Stimulated activated CD8-positive, alpha-beta memory T cell treated with anti-CD3 and anti-CD28 coated beads, Interleukin-7, amount 100 ng/mL, for 1 hour (primary cell): ENCODE results near the gene SCEL.
"Not testable (repeated sequence)": the region's sequence is repeated elsewhere in the genome, so short reads cannot be mapped to it uniquely, and the experiment has no call there.

Source experiments
- DNase-seq, 2 donors: peaks; one replicate each; pipeline ENCODE4 v3.0.0-alpha.2; 2020; ENCODE audit warnings: low read depth in 2 of 2

The SCEL gene

DNA sequence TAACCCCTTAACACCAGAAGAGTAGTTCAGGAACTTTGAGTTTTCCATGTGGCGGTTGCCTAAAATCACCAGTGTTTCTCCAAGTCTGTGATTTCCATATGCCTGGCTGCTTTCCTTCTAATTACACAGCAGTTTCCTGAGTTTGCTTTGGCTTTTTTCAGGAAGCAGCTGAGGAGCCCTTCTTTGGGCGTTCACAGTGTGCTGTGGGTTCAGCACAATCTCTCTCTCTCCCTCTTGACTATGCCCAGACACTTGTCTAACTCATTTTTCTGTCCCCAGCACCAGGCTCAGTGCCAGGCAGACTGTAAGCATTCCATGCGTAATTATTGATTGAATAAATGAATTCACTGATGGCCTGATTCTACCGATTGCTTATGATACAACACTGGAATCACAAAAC, 19.7 kb downstream of the SCEL start:
- no peak for DNase-seq

DNA sequence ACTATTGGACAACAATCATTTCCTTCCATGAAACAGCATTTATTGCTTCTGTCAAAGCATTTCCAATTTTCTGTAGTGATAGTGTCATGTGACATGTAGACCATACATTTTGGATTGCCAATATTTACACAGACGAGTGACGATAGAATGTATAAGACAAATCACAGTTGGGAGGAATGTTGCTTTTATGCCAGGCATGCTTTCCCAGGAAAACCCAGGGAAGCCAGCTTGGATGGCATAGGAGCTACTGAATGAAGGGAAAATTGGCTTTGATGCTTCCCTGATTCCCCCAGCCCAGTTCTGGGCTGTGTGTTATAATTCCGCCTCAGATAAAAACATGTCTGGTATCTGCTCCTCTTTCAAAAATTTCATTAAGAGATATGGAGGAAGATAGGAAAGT, 22.5 kb downstream of the SCEL start:
- no peak for DNase-seq

- no peak for DNase-seq
These were observed 27.6 kb downstream of the SCEL start for GRCh38 chr13:77563111-77563510.

GRCh38 chr13:77565635-77566034, 30.1 kb downstream of the SCEL start:
- no peak for DNase-seq

- no peak for DNase-seq
These were observed 36.5 kb downstream of the SCEL start for GRCh38 chr13:77571956-77572355.

- DNase-seq: no peak
These were observed 38.6 kb downstream of the SCEL start for GRCh38 chr13:77574096-77574495.

DNA sequence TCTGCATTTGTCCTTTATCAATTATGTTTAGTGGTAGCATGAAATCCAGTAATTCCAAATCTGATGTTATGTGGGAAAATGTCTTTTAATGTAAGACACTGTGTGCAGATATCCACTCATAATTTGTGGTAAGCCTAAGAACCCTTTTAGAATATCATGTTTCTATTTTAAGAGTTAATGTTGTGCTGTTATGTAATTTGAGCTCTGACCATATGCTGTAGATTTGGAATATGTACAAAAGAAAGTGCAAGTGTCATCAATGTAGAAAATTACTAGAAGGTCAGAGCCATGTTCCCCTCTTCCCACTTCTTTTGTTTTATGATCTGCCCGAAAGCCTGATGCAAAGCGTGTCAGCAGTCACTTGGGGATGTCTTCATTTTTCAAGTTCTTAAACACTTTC, 44.5 kb downstream of the SCEL start:
- no peak for DNase-seq

GRCh38 chr13:77580748-77581147, 45.2 kb downstream of the SCEL start:
- DNase-seq: no peak

- no peak for DNase-seq
These were observed 48.1 kb downstream of the SCEL start for GRCh38 chr13:77583581-77583980.

GRCh38 chr13:77584106-77584505, 48.6 kb downstream of the SCEL start:
- DNase-seq: no peak

DNA sequence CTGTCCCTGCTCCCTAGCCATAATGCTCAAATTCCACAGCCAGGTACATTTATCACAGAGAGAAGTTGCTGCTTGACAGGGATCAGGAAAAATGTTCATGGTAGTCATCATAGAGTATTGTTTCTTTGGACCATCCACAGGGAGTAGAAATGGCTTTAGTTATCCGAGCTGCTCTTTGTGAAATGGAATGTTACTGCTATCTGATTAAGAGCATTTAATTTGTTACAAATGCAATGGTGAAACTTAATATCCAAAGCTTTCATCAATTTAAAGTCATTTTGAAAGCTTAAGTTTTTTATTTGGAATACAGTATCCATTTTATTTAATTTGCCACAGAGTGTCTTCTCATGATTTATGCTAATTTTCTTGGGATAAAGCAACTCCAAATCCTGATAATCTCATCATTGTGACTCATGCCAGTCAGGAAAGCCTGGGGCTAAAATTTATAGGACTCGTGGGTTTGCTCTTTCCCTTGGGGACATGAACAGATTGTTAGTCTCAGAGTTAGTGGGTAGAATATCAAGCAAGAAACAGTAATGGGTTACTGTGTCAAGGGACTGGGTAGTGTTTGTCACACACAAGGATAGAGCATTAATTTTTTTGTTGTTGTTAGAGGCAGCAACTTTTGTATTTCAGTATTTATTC, 59.8 kb downstream of the SCEL start:
- no peak for DNase-seq

GRCh38 chr13:77596777-77597176, 61.3 kb downstream of the SCEL start:
- DNase-seq: no peak

- no peak for DNase-seq
These were observed 63.8 kb downstream of the SCEL start for GRCh38 chr13:77599351-77599750.

DNA sequence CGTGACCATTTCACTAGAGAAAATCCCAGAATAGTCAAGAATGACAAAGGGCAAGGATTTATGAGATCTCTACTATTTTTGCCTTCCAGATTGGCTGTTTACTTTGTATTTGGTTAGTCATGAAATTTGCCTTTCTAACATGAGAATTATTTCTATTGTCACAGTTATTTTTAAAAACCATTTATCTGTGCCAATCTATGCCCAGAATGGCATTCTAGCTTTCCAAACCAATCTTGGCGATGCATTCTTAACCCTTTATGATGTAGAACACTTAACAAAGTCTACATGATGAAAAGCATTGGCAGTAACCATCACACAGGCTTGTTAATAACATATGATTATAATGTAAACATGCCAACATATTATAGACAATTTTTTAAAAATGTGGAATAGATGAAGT, 65.2 kb downstream of the SCEL start:
- DNase-seq: no peak

DNA sequence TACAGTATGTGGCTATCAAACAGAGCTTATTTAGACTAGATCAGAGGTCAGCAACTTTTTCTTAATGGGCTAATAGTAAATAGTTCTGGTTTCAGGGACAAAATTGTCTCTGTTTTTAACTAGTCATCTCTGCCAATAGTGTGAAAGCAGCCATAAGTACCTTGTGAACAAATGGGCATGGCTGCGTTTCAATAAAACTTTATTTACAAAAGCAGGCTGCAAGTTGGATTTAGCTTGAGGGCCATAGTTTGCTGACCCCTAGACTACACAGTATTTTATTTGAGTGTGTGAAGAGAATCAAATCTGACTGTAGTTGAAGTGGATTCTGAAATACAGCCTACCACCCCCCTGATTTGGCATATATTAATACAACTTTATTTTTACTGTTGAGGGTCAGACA, 75.6 kb downstream of the SCEL start:
- no peak for DNase-seq

GRCh38 chr13:77616027-77616426, 80.5 kb downstream of the SCEL start:
- DNase-seq: no peak

GRCh38 chr13:77619655-77620054, 84.1 kb downstream of the SCEL start:
- DNase-seq: no peak

DNA sequence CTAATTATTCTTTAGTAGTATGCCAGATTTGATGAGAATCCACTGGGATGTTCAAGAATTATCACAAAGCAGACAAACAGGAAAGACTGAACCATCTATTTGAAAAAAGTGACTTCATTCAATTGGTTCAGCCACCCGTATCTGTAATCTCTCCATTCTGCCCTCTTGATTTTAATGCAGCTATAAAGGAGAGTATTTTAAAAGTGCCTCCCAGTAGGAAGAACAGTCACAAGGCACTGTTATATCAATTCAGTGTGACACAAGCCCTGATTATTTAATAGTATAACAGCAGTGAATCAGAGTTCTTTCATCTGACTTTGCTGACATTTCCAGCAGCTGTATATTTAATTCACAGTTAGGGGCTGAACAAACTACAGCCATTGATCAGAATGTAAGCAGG, 84.6 kb downstream of the SCEL start:
- DNase-seq: no peak

DNA sequence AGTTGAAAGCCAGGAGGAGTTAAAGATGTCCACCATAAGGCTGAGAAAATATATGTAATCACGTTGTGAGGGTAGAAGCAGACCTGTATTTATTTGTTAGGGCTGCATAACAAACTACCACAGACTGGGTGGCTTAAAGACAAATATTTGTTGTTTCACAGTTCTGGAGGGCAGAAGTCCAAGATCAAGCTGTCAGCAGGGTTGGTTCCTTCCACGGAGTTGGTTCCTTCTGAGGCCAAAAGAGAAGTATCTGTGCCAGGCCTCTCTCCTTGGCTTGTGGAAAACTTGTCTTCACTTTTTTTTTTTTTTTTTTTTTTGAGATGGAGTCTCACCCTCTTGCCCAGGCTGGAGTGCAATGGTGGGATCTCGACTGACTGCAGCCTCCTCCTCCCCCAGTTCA, 88.3 kb downstream of the SCEL start:
- DNase-seq: no peak

GRCh38 chr13:77628170-77628569, 92.7 kb downstream of the SCEL start:
- no peak for DNase-seq

DNA sequence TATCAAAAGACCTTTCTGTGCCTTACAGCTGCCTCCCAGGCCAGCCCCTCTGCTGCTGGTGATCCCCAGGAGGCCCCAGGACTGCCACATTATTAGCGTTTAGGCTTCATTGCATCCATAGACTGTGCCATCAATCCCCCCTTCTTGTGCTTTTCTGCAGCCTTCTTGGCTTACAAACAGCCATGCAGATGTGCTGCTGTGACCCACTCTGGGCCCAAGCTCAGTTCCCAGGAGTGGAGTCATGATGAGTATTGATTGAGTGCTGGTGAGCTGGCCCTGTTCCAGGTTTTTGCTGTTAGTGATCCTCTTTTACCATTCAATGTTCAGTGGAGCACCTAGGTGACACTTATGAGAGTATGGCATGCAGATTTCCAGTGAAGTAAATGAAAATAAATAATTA, 102.1 kb downstream of the SCEL start:
- DNase-seq: no peak

GRCh38 chr13:77650409-77650808, 114.9 kb downstream of the SCEL start:
- no peak for DNase-seq

DNA sequence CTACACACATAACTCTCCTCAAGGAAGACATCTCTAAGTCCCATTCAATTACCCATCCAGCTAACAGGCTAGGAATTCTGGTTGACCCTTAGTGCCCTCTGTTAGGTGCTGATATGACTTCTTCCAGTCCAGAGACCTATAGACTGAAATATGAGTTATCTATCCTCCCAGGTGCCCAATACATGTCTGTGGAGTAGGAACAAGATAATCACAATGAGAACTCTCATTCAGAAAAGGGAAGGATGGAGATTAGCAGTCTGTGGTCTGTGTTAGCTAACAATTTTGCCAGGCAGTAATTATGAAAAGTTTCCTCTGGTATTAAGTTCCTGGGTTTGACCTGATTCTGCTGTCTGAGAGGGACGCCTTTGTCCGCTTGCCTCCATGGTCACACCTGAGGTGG, 117.8 kb downstream of the SCEL start:
- DNase-seq: no peak

GRCh38 chr13:77660016-77660415, 124.5 kb downstream of the SCEL start:
- not testable (repeated sequence) for DNase-seq
